Measurements from ENCODE around the gene CPAMD8. TPM values are rescaled to one million over a fixed set of nuclear protein-coding genes. Genes with fewer than 3 reads are reported as not detected.
"Not testable (repeated sequence)": the region's sequence is repeated elsewhere in the genome, so short reads cannot be mapped to it uniquely, and the experiment has no call there.

Gene CPAMD8
- total RNA-seq, 2 experiments from 2014 or later = 0.31 to 0.88 TPM

GRCh38 chr19:16937796-16938195, 88.8 kb downstream of the CPAMD8 start:
- CTCF ChIA-PET; H3K36me3 Mint-ChIP-seq; H3K27me3 Mint-ChIP-seq; intact Hi-C loops (cut with micrococcal nuclease); H3K4me3 Mint-ChIP-seq; POLR2A ChIA-PET; H3K4me1 Mint-ChIP-seq (ENCODE audit: low read depth); DNase-seq; H3K27ac Mint-ChIP-seq: not testable (repeated sequence)
- H3K9me3 Mint-ChIP-seq = peaks cover 24% of the 10 kb centered on the region

- intact Hi-C loops (cut with micrococcal nuclease) = no loop called here
- no peak for DNase-seq
- H3K27me3 Mint-ChIP-seq = peaks cover 3% of the 10 kb centered on the region
- H3K4me1 Mint-ChIP-seq (ENCODE audit: low read depth) = no peaks in the 10 kb centered on the region
- peaks cover 24% of the 10 kb centered on the region for H3K9me3 Mint-ChIP-seq
- ChIA-PET CTCF (no interaction called here), POLR2A (no interaction called here)
- no peak overlapping the region for H3K27ac Mint-ChIP-seq
- peaks cover 5% of the 10 kb centered on the region for H3K36me3 Mint-ChIP-seq
- H3K4me3 Mint-ChIP-seq = no peak overlapping the region
Measured at GRCh38 chr19:16936901-16937300, 89.7 kb downstream of the CPAMD8 start.

DNA sequence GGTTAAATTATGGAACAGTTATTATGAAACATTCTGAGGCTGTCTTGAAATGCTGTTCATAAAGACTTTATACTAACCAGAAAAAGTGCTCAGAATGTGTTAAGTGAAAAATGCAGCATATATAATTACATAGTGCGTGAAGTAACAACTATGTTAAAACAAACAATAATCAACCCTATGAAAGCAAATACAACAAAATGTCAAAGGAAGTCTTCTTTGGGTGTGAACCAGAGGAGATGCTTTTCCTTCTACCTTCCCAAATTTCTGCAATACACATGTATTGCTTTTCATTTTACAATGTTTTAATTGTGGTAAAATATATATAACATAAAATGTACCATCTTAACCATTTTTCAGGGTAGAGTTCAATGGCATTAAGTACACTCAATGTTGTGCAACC, 92.1 kb downstream of the CPAMD8 start:
- intact Hi-C loops (cut with micrococcal nuclease) = no loop called here
- ChIA-PET CTCF (no interaction called here), POLR2A (no interaction called here)
- Mint-ChIP-seq H3K27ac (no peak overlapping the region), H3K27me3 (peaks cover 8% of the 10 kb centered on the region), H3K4me1 (ENCODE audit: low read depth) (no peaks in the 10 kb centered on the region), H3K9me3 (peaks cover 24% of the 10 kb centered on the region), H3K4me3 (no peak overlapping the region), H3K36me3 (peaks cover 5% of the 10 kb centered on the region)
- no peak for DNase-seq

GRCh38 chr19:16931306-16931705, 95.3 kb downstream of the CPAMD8 start:
- Mint-ChIP-seq H3K36me3 (peaks cover 5% of the 10 kb centered on the region), H3K4me1 (ENCODE audit: low read depth) (no peaks in the 10 kb centered on the region), H3K9me3 (peaks cover 28% of the 10 kb centered on the region), H3K4me3 (no peak overlapping the region), H3K27me3 (peaks cover 7% of the 10 kb centered on the region), H3K27ac (no peak overlapping the region)
- DNase-seq = no peak
- ChIA-PET POLR2A (no interaction called here), CTCF (no interaction called here)
- intact Hi-C loops (cut with micrococcal nuclease) = no loop called here

DNA sequence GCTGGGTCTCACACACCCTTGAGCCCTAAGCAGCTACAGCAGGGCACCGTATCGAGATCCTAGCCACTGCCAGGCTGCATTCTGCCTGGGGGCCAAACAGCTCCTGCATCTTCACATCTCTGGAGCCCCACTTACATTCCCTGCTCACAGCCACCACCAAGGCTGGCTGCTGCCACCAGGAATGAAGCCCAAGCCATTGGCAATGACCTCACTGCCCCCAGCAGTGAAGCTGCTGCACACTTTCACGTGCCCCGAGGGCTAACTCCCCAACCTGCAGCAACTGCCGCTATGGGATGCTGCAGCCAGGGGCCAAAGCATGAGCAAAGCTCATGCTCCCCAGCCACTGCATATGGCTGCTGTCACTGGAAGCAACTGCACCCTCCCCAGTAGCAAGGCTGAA, 95.9 kb downstream of the CPAMD8 start:
- Mint-ChIP-seq H3K4me1 (ENCODE audit: low read depth) (no peaks in the 10 kb centered on the region), H3K27me3 (peaks cover 7% of the 10 kb centered on the region), H3K4me3 (no peak overlapping the region), H3K9me3 (peaks cover 24% of the 10 kb centered on the region), H3K27ac (no peak overlapping the region), H3K36me3 (peaks cover 5% of the 10 kb centered on the region)
- CTCF ChIA-PET = no interaction called here
- intact Hi-C loops (cut with micrococcal nuclease) = no loop called here
- no peak for DNase-seq
- POLR2A ChIA-PET = no interaction called here

DNA sequence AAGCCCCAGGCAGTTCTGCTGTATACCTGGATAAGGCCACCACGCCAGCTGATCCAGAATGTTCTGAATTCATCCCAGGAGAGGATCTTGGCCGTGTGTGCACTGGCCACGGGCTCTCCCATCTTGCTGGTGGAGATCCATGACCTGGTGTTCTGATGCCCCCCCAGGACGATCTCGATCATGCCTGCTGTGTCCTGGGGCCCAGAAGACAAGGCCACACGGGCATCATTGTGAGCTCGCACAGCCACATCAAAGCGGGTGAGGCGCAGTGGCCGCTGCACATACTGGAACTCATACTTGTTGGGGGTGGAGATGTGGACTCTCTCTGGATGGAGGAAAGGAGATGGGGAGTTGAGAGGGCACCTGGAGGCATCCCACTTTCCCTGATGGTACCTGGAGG, 97.7 kb downstream of the CPAMD8 start:
- intact Hi-C loops (cut with micrococcal nuclease) = no loop called here
- H3K4me3 Mint-ChIP-seq = no peak overlapping the region
- peaks cover 20% of the 10 kb centered on the region for H3K9me3 Mint-ChIP-seq
- no peaks in the 10 kb centered on the region for H3K4me1 Mint-ChIP-seq (ENCODE audit: low read depth)
- POLR2A ChIA-PET = no interaction called here
- peaks cover 5% of the 10 kb centered on the region for H3K36me3 Mint-ChIP-seq
- no peak overlapping the region for H3K27ac Mint-ChIP-seq
- peaks cover 7% of the 10 kb centered on the region for H3K27me3 Mint-ChIP-seq
- no peak for DNase-seq
- CTCF ChIA-PET = no interaction called here

- CTCF ChIA-PET = no interaction called here
- intact Hi-C loops (cut with micrococcal nuclease) = no loop called here
- no peaks in the 10 kb centered on the region for H3K36me3 Mint-ChIP-seq
- H3K27me3 Mint-ChIP-seq = peaks cover 7% of the 10 kb centered on the region
- no peak overlapping the region for H3K4me3 Mint-ChIP-seq
- POLR2A ChIA-PET = no interaction called here
- H3K9me3 Mint-ChIP-seq = peaks cover 14% of the 10 kb centered on the region
- no peak for DNase-seq
- H3K27ac Mint-ChIP-seq = no peak overlapping the region
- H3K4me1 Mint-ChIP-seq (ENCODE audit: low read depth) = no peaks in the 10 kb centered on the region
Measured at GRCh38 chr19:16928351-16928750, 98.3 kb downstream of the CPAMD8 start.

DNA sequence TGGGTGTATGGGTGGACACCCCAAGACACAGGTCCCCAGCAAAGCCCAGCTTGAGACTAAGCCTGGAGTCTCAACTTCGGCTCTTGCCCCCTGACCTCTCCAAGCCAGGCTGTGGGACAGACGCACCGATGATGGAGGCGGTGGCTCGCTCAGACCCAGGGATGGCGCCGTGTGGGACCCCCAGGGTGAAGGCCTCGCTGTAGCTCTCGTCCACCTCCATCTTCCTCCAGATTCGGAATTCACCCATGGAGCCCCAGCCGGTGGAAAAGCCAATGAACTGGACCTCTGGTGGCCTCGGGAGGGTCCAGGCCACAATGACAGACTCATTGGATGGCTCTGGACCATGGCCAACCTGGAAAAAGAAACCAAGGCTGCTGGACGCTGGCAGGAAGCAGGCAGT, 98.7 kb downstream of the CPAMD8 start:
- intact Hi-C loops (cut with micrococcal nuclease) = no loop called here
- Mint-ChIP-seq H3K27ac (no peak overlapping the region), H3K27me3 (peaks cover 7% of the 10 kb centered on the region), H3K9me3 (peaks cover 12% of the 10 kb centered on the region), H3K4me1 (ENCODE audit: low read depth) (no peaks in the 10 kb centered on the region), H3K36me3 (no peaks in the 10 kb centered on the region), H3K4me3 (no peak overlapping the region)
- DNase-seq = no peak
- ChIA-PET CTCF (no interaction called here), POLR2A (no interaction called here)

DNA sequence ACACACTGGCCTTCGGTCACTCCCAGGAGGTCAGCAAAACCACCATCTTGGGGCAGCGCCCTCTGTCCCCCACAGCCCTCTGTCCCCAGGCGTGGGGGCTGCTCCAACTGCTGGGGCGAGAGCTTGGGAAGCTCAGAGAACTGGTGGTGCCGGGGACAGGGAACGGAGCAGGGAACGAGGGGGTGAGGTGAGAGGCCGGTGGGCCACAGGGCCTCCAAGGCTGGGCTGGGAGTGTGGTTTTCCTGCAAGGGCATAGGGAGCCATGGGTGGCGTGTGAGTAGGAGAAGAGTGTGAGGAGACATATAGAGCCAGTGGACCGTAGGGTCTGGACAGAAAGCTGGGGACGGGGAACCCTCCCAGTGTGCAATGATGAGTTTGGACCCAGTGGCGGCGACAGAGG, 103.7 kb downstream of the CPAMD8 start:
- Mint-ChIP-seq H3K9me3 (peaks cover 18% of the 10 kb centered on the region), H3K27me3 (peaks cover 1% of the 10 kb centered on the region), H3K4me1 (ENCODE audit: low read depth) (no peaks in the 10 kb centered on the region), H3K36me3 (peaks cover 1% of the 10 kb centered on the region), H3K27ac (no peak overlapping the region), H3K4me3 (no peak overlapping the region)
- CTCF ChIA-PET = no interaction called here
- intact Hi-C loops (cut with micrococcal nuclease) = no loop called here
- DNase-seq = no peak
- POLR2A ChIA-PET = no interaction called here

DNA sequence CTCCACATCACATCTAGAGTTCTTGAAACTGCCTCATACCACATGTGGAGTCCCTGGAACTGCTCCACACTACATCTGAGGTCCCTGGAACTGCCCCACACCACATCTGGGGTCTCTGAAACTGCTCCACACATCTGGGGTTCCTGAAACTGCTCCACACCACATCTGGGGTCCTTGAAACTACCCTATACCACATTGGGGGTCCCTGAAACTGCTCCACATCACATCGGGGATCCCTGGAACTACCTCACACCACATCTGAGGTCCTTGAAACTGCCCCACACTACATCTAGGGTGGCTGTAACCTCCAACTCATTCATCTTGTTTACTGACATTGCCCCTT, 104.0 kb downstream of the CPAMD8 start:
- intact Hi-C loops (cut with micrococcal nuclease) = no loop called here
- POLR2A ChIA-PET = no interaction called here
- H3K36me3 Mint-ChIP-seq = peaks cover 1% of the 10 kb centered on the region
- H3K9me3 Mint-ChIP-seq = peaks cover 18% of the 10 kb centered on the region
- H3K4me3 Mint-ChIP-seq = no peak overlapping the region
- peaks cover 1% of the 10 kb centered on the region for H3K27me3 Mint-ChIP-seq
- DNase-seq = no peak
- CTCF ChIA-PET = no interaction called here
- no peaks in the 10 kb centered on the region for H3K4me1 Mint-ChIP-seq (ENCODE audit: low read depth)
- H3K27ac Mint-ChIP-seq = no peak overlapping the region

DNA sequence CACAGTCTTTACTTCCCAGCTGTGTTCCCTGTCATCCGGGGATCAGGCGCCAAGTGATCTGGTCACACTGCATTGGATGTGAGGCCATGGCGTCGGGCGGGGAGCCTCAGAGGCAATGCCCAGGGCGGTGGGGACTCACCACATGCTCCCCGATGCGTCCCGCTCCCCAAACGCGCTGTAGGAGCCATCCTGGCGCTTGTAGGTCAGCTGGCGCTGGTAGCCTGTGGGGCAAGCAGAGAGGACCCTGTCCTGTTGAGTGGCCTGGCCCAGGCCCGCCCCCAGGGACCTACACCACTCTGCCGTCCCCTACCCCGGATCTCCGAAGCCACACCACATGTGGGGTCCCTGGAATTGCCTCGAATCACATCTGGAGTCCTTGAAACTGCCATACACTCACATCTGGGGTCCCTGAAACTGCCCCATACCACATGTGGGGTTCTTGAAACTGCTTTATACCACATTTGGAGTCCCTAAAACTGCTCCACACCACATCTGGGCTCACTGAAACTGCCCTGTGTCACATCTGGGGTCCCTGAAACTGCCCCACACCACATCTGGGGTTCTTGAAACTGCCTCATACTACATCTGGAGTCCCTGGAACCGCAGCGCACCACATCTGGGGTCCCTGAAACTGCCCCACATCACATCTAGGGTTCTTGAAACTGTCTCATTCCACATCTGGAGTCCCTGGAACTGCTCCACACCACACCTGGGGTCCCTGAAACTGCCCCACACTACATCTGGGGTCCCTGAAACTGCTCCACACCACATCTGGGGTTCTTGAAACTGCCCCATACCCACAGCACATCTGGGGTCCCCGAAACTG, 104.6 kb downstream of the CPAMD8 start:
- ChIA-PET POLR2A (no interaction called here), CTCF (no interaction called here)
- Mint-ChIP-seq H3K4me3 (no peak overlapping the region), H3K27me3 (peaks cover 1% of the 10 kb centered on the region), H3K27ac (no peak overlapping the region), H3K4me1 (ENCODE audit: low read depth) (no peaks in the 10 kb centered on the region), H3K36me3 (peaks cover 1% of the 10 kb centered on the region), H3K9me3 (peaks cover 18% of the 10 kb centered on the region)
- intact Hi-C loops (cut with micrococcal nuclease) = no loop called here
- no peak for DNase-seq

DNA sequence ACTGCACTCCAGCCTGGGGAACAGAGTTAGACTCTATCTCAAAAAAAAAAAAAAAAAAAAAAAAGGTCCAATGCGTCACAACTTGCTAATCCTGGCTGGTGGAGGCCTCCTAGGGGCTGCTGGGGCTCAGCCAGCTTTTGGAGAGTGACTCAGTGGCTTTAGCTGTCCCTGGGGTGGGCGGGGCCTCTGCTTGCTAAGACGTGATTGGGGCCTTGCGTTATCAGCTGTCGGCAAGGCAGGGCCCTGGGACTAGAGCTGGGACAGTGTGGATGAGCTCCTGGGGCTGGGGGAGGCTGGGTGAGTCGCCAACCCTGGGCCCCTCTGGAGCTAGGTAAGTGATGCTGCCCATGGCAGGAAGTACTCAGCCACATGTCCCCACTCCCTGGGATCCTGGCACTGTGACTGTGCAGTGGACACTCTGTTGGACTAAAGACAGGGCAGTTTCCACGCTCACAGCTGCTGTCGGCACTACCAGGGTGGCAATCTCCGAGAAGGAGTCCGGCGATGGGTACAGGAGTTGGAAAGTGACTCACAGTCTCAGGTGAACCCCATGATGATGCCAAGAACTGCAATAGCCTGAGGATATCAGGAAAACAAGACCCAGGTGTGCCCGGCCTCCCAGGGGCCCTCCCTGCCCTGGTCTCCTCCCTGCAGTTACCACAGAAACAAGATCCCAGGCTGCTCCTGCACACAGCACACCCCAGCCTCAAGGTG, 105.6 kb downstream of the CPAMD8 start:
- Mint-ChIP-seq H3K27ac (no peak overlapping the region), H3K36me3 (peaks cover 1% of the 10 kb centered on the region), H3K4me1 (ENCODE audit: low read depth) (no peaks in the 10 kb centered on the region), H3K9me3 (peaks cover 13% of the 10 kb centered on the region), H3K4me3 (no peak overlapping the region), H3K27me3 (peaks cover 3% of the 10 kb centered on the region)
- DNase-seq = no peak
- CTCF ChIA-PET = no interaction called here
- POLR2A ChIA-PET = no interaction called here
- intact Hi-C loops (cut with micrococcal nuclease) = no loop called here

GRCh38 chr19:16919496-16919895, 107.1 kb downstream of the CPAMD8 start:
- Mint-ChIP-seq H3K4me3 (no peak overlapping the region), H3K9me3 (peaks cover 5% of the 10 kb centered on the region), H3K4me1 (ENCODE audit: low read depth) (no peaks in the 10 kb centered on the region), H3K27me3 (peaks cover 3% of the 10 kb centered on the region), H3K36me3 (peaks cover 1% of the 10 kb centered on the region), H3K27ac (no peak overlapping the region)
- ChIA-PET POLR2A (interaction anchor here (0.6 kb wide), 1 partner anchor 55 kb away, joined by 3 read pairs; no protein-coding TSS in a partner anchor), CTCF (no interaction called here)
- no peak for DNase-seq
- intact Hi-C loops (cut with micrococcal nuclease) = no loop called here
